AG10803 (cell line): ENCODE results near the gene TOM1L2.

Source experiments
- DNase-seq: peaks from one replicate; pipeline ENCODE4 v3.0.0; 2010; ENCODE audit warnings: low read depth
- H3K4me3 ChIP-seq: 2 replicates; pipeline ENCODE4 v1.5.1; 2011; ENCODE audit warnings: mild to moderate bottlenecking, low read length, control low read depth
- CTCF ChIP-seq: conservative IDR thresholded peaks from 2 replicates; pipeline ENCODE4 v1.5.1; 2011; ENCODE audit warnings: mild to moderate bottlenecking, low read length, control low read depth, inconsistent platforms

TOM1L2 gene

DNA sequence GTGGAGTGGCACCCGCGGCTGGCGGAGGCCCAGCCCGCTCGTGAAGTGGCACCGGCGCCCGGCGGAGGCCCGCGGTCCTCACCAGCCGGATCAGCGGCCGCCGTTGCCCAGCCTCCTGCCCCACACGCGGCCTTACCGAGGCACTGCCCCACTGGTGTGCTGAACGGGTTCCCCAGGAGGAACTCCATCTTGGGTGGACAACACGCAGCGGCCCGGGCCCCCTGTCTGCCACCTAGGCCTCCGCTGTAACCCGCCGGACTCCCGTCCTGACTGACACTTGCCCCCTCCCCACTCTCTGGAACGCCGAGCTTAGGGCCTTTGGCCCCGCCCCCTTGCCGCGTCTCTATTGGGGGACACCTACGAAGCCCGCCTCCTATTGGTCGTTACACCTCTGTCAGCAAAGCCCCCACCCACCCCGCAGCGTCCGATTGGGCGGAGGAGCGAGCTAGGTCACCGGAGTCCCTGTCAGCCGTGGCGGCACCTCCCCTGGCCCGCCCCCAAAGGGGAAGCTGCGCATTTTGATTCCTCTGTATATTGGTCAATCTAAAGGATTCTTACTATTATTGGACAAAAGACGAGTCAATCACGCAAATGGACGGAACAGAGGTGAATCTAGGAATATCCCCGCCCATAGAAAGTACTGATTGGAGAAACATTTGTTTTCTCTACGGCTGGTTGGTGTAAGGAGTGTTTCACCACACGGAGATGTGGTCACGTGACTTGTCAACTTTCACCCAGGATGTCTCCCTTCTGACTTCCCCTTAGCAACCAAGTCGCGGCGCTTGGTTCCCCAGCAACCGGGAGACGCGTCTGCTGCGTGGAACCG, at the start of gene TOM1L2, which contains the start of gene DRC3:
Gene TOM1L2 (minus strand): TSS at position 275 of the 826 bp plus-strand sequence. CDS start 87 bp downstream, at position 188.
Gene DRC3 (plus strand): TSS at position 737 of the 826 bp plus-strand sequence. CDS start 4,737 bp downstream, outside the sequence.
- H3K4me3 ChIP-seq: peak within 1 kb of the TSS; percentile 87
- peak; percentile 5 for TF ChIP-seq CTCF
- DNase-seq: peak; percentile 100

DNA sequence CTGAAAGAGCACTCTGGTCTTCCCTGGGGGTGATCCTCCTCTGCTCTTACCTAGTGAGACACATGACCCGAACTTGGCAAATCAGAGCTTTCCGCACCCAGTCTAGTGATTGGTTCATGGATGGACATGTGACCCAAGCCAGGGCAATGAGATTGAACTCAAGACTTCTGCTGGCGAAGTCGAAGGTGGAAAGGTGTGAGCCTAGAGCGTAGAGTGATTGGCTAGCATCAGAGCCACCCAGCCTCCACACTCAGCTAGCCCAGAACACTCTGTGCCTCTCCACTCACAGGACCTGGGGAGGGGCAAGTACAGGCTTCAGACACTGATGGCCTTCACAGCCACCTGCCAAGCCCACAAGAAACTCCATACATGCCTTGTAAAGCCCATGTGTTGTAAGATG, 49.2 kb upstream of the TOM1L2 start:
- TF ChIP-seq CTCF: no peak
- DNase-seq: no peak
- H3K4me3 ChIP-seq: no peak overlapping the region

DNA sequence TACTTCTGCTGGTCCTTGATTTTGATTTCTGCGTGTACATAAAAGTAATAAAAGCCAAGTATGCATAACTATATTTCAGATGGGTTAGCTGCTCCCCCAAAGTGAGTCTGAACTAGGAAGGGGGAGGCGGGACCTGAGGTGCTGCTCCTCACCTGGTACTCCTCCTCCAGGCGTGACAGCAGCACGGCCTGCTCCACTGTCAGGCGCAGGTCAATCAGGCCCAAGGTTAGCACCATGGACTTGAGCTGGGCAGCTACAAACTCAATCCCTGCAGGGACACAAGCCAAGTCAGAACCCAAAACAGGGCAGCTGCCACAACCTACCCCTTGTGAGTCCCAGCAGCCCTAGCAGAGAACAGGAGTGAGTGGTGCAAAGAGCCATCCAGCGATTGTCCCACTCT, 48.8 kb upstream of the TOM1L2 start:
- no peak for TF ChIP-seq CTCF
- DNase-seq: no peak
- H3K4me3 ChIP-seq: no peak overlapping the region

DNA sequence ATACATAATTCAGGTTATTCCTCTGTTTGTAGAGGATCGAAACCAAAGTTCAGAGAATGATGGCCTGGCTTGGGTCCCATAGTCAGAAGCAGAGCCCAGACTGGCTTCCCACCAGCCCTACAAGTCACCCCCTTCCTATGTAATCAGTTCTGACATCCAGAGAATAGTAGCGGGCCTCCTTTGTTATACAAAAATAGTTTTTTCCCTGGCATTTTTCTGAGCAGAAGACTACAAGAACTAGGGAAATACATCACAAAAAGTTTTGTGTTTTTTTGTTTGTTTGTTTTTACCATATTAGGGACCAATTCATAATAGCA, 47.6 kb upstream of the TOM1L2 start:
- DNase-seq: no peak
- no peak overlapping the region for H3K4me3 ChIP-seq
- TF ChIP-seq CTCF: no peak

- no peak for DNase-seq
- no peak for TF ChIP-seq CTCF
- H3K4me3 ChIP-seq: no peak overlapping the region
Measured at GRCh38 chr17:18018411-18018921, 46.3 kb upstream of the TOM1L2 start.

GRCh38 chr17:18017958-18018357, 45.8 kb upstream of the TOM1L2 start:
- no peak overlapping the region for H3K4me3 ChIP-seq
- TF ChIP-seq CTCF: no peak
- DNase-seq: no peak

DNA sequence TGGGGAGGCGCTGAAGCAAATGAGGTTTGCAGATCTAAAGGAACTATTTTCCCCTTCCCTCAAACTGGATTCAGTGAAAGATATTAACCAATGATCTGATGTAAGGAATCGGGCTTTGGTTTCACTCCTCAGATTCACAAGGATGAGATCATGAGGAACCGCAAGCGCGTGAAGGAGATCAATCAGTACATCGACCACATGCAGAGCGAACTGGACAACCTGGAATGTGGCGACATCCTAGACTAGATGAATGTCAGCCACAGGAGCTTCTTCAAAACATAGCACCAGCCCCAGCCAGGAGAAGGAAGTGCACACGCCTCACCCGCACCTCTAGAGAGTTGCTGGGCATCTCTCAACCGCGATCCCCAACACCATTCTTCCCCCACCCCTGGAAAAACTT, 44.2 kb upstream of the TOM1L2 start:
- H3K4me3 ChIP-seq: no peak overlapping the region
- no peak for TF ChIP-seq CTCF
- no peak for DNase-seq
